GM19328 (cell line): ENCODE data around the gene AGL.
"Not testable (repeated sequence)": the region's sequence is repeated elsewhere in the genome, so short reads cannot be mapped to it uniquely, and the experiment has no call there.

Source experiments
- ATAC-seq: cut with Tn5 transposase; IDR thresholded peaks from one replicate; pipeline ENCODE4 v1.9.1; 2021; ENCODE audit warnings: mild to moderate bottlenecking, moderate library complexity; ENCODE audit not compliant: unreplicated experiment

Gene AGL

GRCh38 chr1:99850459-99851291 is 514 bp downstream of the AGL start:
- ATAC-seq = no peak

- ATAC-seq = no peak
Observed at GRCh38 chr1:99851850-99852454, 1.8 kb downstream of the AGL start.

GRCh38 chr1:99852648-99853047 is 2.5 kb downstream of the AGL start:
- no peak for ATAC-seq

- ATAC-seq = no peak
Observed at GRCh38 chr1:99855914-99856450, 5.8 kb downstream of the AGL start.

- not testable (repeated sequence) for ATAC-seq
Observed at GRCh38 chr1:99857041-99857440, 6.9 kb downstream of the AGL start.

- ATAC-seq = no peak
Observed at GRCh38 chr1:99858286-99858685, 8.1 kb downstream of the AGL start.

GRCh38 chr1:99858881-99859280 is 8.7 kb downstream of the AGL start:
- ATAC-seq = no peak

GRCh38 chr1:99860703-99861102 is 10.5 kb downstream of the AGL start:
- no peak for ATAC-seq

- ATAC-seq = no peak
Observed at GRCh38 chr1:99867682-99868081, 17.5 kb downstream of the AGL start.

- no peak for ATAC-seq
Observed at GRCh38 chr1:99869304-99869703, 19.1 kb downstream of the AGL start.

- no peak for ATAC-seq
Observed at GRCh38 chr1:99869723-99870122, 19.6 kb downstream of the AGL start.

GRCh38 chr1:99872063-99872462 is 21.9 kb downstream of the AGL start:
- ATAC-seq = no peak

GRCh38 chr1:99877568-99877967 is 27.4 kb downstream of the AGL start:
- ATAC-seq = no peak

GRCh38 chr1:99886179-99886578 is 36.0 kb downstream of the AGL start:
- no peak for ATAC-seq

GRCh38 chr1:99886841-99887240 is 36.7 kb downstream of the AGL start:
- ATAC-seq = no peak

GRCh38 chr1:99887890-99888289 is 37.7 kb downstream of the AGL start:
- ATAC-seq = no peak

- ATAC-seq = no peak
Observed at GRCh38 chr1:99891997-99892396, 41.8 kb downstream of the AGL start.

- not testable (repeated sequence) for ATAC-seq
Observed at GRCh38 chr1:99903278-99903677, 53.1 kb downstream of the AGL start.

- ATAC-seq = no peak
Observed at GRCh38 chr1:99906535-99906934, 56.4 kb downstream of the AGL start.

- no peak for ATAC-seq
Observed at GRCh38 chr1:99917214-99917613, 67.1 kb downstream of the AGL start.

GRCh38 chr1:99919220-99919619 is 69.1 kb downstream of the AGL start:
- no peak for ATAC-seq

GRCh38 chr1:99934801-99935200 is 84.6 kb downstream of the AGL start:
- no peak for ATAC-seq
